Glutamatergic neuron (in vitro differentiated cells): Measurements from ENCODE around the gene ATF5. TPM values are rescaled to one million over a fixed set of nuclear protein-coding genes. Genes with fewer than 3 reads are reported as not detected.

Experiments used
- DNase-seq: peaks from one replicate; pipeline ENCODE4 v3.0.0; 2022
- H3K27ac Mint-ChIP-seq: one replicate; pipeline ENCODE4 v1.8.0; 2020; ENCODE audit warnings: mild to moderate bottlenecking, mixed read lengths, inconsistent platforms; ENCODE audit not compliant: unreplicated experiment
- H3K27me3 Mint-ChIP-seq: one replicate; pipeline ENCODE4 v1.8.0; 2020; ENCODE audit warnings: mild to moderate bottlenecking, moderate library complexity, mixed read lengths, inconsistent platforms; ENCODE audit not compliant: unreplicated experiment
- H3K36me3 Mint-ChIP-seq: one replicate; pipeline ENCODE4 v1.8.0; 2020; ENCODE audit warnings: mild to moderate bottlenecking, mixed read lengths, inconsistent platforms; ENCODE audit not compliant: unreplicated experiment
- H3K4me1 Mint-ChIP-seq: one replicate; pipeline ENCODE4 v1.8.0; 2020; ENCODE audit warnings: mild to moderate bottlenecking, low read depth, mixed read lengths, inconsistent platforms; ENCODE audit not compliant: unreplicated experiment
- H3K4me3 Mint-ChIP-seq: one replicate; pipeline ENCODE4 v1.8.0; 2020; ENCODE audit warnings: mild to moderate bottlenecking, mixed read lengths, inconsistent platforms; ENCODE audit not compliant: unreplicated experiment
- H3K9me3 Mint-ChIP-seq: one replicate; pipeline ENCODE4 v1.8.0; 2020; ENCODE audit warnings: mild to moderate bottlenecking, moderate library complexity, mixed read lengths, inconsistent platforms; ENCODE audit not compliant: unreplicated experiment
- CTCF ChIP-seq: fragments of 200-600 bp; sonication (generic); IDR thresholded peaks from one replicate; pipeline ENCODE4 v1.5.0; 2021; ENCODE audit not compliant: partially characterized antibody, unreplicated experiment
- total RNA-seq: library from RNA; stranded (reverse); fragmentation: NEBNext Ultra II Directional; extraction: Animal tissue kit (Norgen Biotek cat#: 25700); gene quantifications from one replicate; pipeline ENCODE4 v1.2.1, GENCODE V29; 2021; ENCODE audit not compliant: unreplicated experiment

The ATF5 gene
- total RNA-seq, 1 donor from 2014 or later, result 138 TPM

DNA sequence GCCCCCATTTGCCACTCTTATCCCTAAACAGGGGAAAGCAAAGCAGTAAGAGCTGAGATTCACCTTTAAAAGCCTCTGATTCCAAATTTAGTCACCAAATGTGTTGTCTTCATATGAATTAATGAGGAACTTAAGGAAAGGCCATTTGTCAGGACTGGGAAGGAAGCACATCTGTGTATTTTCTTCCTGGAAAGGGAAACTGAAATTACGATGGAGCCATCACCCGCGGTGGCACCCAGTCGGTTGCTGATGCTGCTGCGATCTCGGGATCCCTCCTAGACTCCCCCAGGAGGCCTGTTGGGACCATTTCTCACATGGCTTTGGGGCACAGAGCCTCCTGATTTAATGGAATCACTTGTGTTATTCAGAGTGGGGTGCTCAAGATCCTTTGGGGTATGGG, 24.9 kb upstream of the ATF5 start:
- Mint-ChIP-seq H3K27me3 (peaks cover 3% of the 10 kb centered on the region), H3K36me3 (no peaks in the 10 kb centered on the region), H3K4me1 (no peaks in the 10 kb centered on the region), H3K27ac (no peak overlapping the region), H3K9me3 (peaks cover 5% of the 10 kb centered on the region), H3K4me3 (no peak overlapping the region)
- no peak for DNase-seq
- TF ChIP-seq CTCF, result no peak

GRCh38 chr19:49906879-49907564, 22.0 kb upstream of the ATF5 start:
- no peak overlapping the region for H3K27ac Mint-ChIP-seq
- H3K4me3 Mint-ChIP-seq, result peak overlapping the region; percentile 38
- H3K36me3 Mint-ChIP-seq, result no peaks in the 10 kb centered on the region
- no peaks in the 10 kb centered on the region for H3K4me1 Mint-ChIP-seq
- H3K27me3 Mint-ChIP-seq, result peaks cover 3% of the 10 kb centered on the region
- H3K9me3 Mint-ChIP-seq, result peaks cover 6% of the 10 kb centered on the region
- TF ChIP-seq CTCF, result no peak
- DNase-seq, result no peak

DNA sequence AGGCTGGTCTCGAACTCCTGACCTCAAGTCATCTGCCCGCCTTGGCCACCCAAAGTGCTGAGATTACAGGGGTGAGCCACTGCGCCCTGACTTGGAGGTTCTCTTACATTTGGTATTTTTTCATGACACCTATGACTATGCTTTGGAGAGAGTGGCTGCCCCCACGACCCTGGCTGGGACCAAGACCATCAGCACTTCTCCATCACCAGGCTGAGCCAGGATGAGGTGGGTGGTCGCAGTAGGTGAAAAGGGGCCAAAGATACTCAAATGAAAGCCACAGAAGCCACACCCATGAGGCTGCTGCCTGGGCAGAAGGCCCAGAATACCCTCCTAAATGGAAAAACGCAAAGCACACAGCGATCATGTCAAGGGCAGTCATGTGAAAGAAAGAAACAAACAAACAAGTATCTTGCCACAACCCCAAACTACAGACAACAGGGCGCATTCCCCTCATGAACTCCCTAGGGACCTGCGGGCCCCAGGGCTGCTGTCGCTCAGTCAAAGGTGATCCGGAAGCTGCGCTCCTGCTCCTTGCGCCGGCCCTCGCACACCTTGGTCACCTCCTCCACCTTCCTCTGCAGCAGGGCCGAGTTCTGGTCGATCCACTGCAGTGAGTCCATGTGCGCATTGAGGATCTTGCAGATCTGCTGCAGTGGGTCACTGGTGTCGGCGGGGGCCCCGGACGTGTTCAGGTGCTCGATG, 21.1 kb upstream of the ATF5 start:
- no peaks in the 10 kb centered on the region for H3K4me1 Mint-ChIP-seq
- TF ChIP-seq CTCF, result no peak
- H3K36me3 Mint-ChIP-seq, result no peaks in the 10 kb centered on the region
- H3K27ac Mint-ChIP-seq, result no peak overlapping the region
- no peak overlapping the region for H3K4me3 Mint-ChIP-seq
- H3K9me3 Mint-ChIP-seq, result peaks cover 7% of the 10 kb centered on the region
- H3K27me3 Mint-ChIP-seq, result peaks cover 3% of the 10 kb centered on the region
- no peak for DNase-seq

DNA sequence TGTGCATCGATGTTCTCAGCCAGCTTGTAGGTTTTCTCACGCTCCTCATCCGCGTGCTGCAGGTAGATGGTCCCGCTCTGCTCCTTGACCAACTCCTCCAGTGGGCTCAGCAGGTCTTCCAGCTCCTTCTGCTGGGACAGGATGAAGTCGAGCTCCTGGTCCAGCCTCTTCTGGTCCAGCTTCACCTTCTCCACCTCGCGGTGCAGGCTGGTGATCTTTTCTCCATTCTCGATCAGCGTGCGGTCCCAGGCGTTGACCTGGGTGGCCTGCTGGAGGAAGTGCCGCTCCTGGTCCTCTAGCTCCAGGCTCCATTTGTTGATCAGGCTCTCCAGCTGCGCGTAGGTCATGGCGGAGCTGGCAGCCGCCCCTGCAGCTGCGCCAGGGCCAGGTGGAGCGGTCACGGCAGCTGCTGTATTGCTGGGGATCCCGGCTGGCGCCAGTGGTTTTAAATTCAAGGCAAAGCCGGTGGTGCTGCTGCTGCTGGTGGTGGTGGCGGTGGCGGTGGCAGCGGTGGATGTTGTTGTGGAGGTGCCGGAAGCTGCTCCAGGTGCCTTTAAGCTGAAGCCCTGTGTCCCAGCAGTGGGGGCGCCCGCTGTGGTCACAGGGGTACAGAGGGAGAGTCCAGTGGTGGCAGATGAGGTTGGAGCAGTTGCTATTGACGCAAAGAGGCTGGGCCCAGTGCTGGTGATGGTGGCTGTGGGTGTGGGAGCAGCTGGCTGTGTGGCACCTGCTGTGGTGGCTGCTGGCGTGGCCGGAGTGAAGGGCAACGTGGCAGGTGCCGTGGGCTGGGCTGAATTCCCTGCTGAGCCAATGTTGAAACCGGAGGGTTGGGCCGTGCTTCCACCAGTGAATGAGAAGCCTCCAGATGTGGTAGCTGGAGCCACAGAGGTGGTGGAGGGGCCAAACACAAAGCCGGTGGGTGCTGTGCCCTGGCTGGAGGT, 20.3 kb upstream of the ATF5 start:
- H3K9me3 Mint-ChIP-seq, result peaks cover 7% of the 10 kb centered on the region
- no peaks in the 10 kb centered on the region for H3K4me1 Mint-ChIP-seq
- peaks cover 3% of the 10 kb centered on the region for H3K36me3 Mint-ChIP-seq
- DNase-seq, result no peak
- no peak overlapping the region for H3K4me3 Mint-ChIP-seq
- no peak overlapping the region for H3K27ac Mint-ChIP-seq
- H3K27me3 Mint-ChIP-seq, result peaks cover 6% of the 10 kb centered on the region
- TF ChIP-seq CTCF, result no peak
